Neural cell (in vitro differentiated cells): ENCODE data around the gene CSMD2. TPM values are rescaled to one million over a fixed set of nuclear protein-coding genes. Genes with fewer than 3 reads are reported as not detected.

Experiments
- H2AFZ ChIP-seq: fragments of 200-600, 300-800 bp; sonication (generic), shearing (Covaris generic); 2 replicates; pipeline ENCODE4 v1.6.0; 2014; ENCODE audit warnings: low read depth, mild to moderate bottlenecking, antibody characterized with exemption, low read length, moderate library complexity
- H3F3A ChIP-seq: fragments of 200-600 bp; shearing (Covaris generic); 2 replicates; pipeline ENCODE4 v1.6.1; 2016; ENCODE audit warnings: mild to moderate bottlenecking, moderate library complexity, mixed read lengths, antibody characterized with exemption, low read length; ENCODE audit not compliant: insufficient read depth, poor library complexity, severe bottlenecking
- H3K27ac ChIP-seq: fragments of 200-600, 300-800 bp; sonication (generic), shearing (Covaris generic); 2 replicates; pipeline ENCODE4 v1.5.1; 2014; ENCODE audit warnings: mild to moderate bottlenecking, low read length, moderate library complexity
- H3K27me3 ChIP-seq: fragments of 300-800, 200-600 bp; sonication (generic), shearing (Covaris generic); 2 replicates; pipeline ENCODE4 v1.6.0; 2014; ENCODE audit warnings: mild to moderate bottlenecking, low read depth, low read length, moderate library complexity; ENCODE audit not compliant: insufficient read depth
- H3K36me3 ChIP-seq: fragments of 300-800, 200-600 bp; sonication (generic), shearing (Covaris generic); 2 replicates; pipeline ENCODE4 v1.5.1; 2014; ENCODE audit warnings: mild to moderate bottlenecking, antibody characterized with exemption, low read length, moderate library complexity; ENCODE audit not compliant: insufficient read depth
- H3K4me2 ChIP-seq: fragments of 300-800, 200-600 bp; sonication (generic), shearing (Covaris generic); 2 replicates; pipeline ENCODE4 v1.6.0; 2014; ENCODE audit warnings: mild to moderate bottlenecking, low read length
- H3K4me3 ChIP-seq: fragments of 300-800, 200-600 bp; sonication (generic), shearing (Covaris generic); 2 replicates; pipeline ENCODE4 v1.5.1; 2014; ENCODE audit warnings: mild to moderate bottlenecking, low read length, moderate library complexity
- H3K79me2 ChIP-seq: fragments of 200-600 bp; shearing (Covaris generic); replicated peaks from 2 replicates; pipeline ENCODE4 v1.6.0; 2014; ENCODE audit warnings: mild to moderate bottlenecking, low read length, moderate library complexity; ENCODE audit not compliant: insufficient read depth
- H3K9ac ChIP-seq: fragments of 300-800, 200-600 bp; sonication (generic), shearing (Covaris generic); 2 replicates; pipeline ENCODE4 v1.6.1; 2016; ENCODE audit warnings: mild to moderate bottlenecking, low read length, mixed read lengths
- H3K9me2 ChIP-seq: fragments of 200-600 bp; shearing (Covaris generic); 2 replicates; pipeline ENCODE4 v1.6.1; 2016; ENCODE audit warnings: mild to moderate bottlenecking, low read length, mixed read lengths; ENCODE audit not compliant: insufficient read depth
- H3K9me3 ChIP-seq: fragments of 200-600, 300-800 bp; sonication (generic), shearing (Covaris generic); 2 replicates; pipeline ENCODE4 v1.6.1; 2016; ENCODE audit warnings: mild to moderate bottlenecking, mixed run types, low read length, moderate library complexity, mixed read lengths
- H4K20me1 ChIP-seq: fragments of 200-600 bp; shearing (Covaris generic); 2 replicates; pipeline ENCODE4 v1.6.1; 2016; ENCODE audit warnings: mild to moderate bottlenecking, mixed run types; ENCODE audit not compliant: insufficient read depth
- CTCF ChIP-seq: fragments of 450-650 bp; IDR thresholded peaks from 2 replicates; pipeline ENCODE4 v1.5.1; 2014; ENCODE audit warnings: antibody characterized with exemption, mild to moderate bottlenecking, moderate library complexity; ENCODE audit not compliant: poor library complexity, severe bottlenecking
- EP300 ChIP-seq: fragments of 450-650 bp; conservative IDR thresholded peaks from 2 replicates; pipeline ENCODE4 v1.6.1; 2014; ENCODE audit warnings: antibody characterized with exemption, mild to moderate bottlenecking, moderate library complexity; ENCODE audit not compliant: poor library complexity, severe bottlenecking
- EZH2 ChIP-seq: fragments of 200-600, 300-800 bp; shearing (Covaris generic), sonication (generic); IDR thresholded peaks from 2 replicates; pipeline ENCODE4 v1.6.1; 2014; ENCODE audit warnings: antibody characterized with exemption, low read length, borderline replicate concordance, mild to moderate bottlenecking; ENCODE audit not compliant: insufficient read depth, poor library complexity, severe bottlenecking
- MXI1 ChIP-seq: fragments of 450-650 bp; conservative IDR thresholded peaks from 2 replicates; pipeline ENCODE4 v1.6.1; 2014; ENCODE audit warnings: antibody characterized with exemption, mild to moderate bottlenecking; ENCODE audit not compliant: poor library complexity, severe bottlenecking
- POLR2AphosphoS5 ChIP-seq: IDR thresholded peaks from 2 replicates; pipeline ENCODE4 v1.6.1; 2012
- RAD21 ChIP-seq: fragments of 450-650 bp; conservative IDR thresholded peaks from 2 replicates; pipeline ENCODE4 v1.6.1; 2014; ENCODE audit warnings: antibody characterized with exemption, mild to moderate bottlenecking, moderate library complexity
- REST ChIP-seq: IDR thresholded peaks from 2 replicates; pipeline ENCODE4 v1.6.1; 2012; ENCODE audit warnings: borderline replicate concordance
- SMC3 ChIP-seq: fragments of 450-650 bp; conservative IDR thresholded peaks from 2 replicates; pipeline ENCODE4 v1.6.1; 2014; ENCODE audit warnings: antibody characterized with exemption, mild to moderate bottlenecking, moderate library complexity; ENCODE audit not compliant: poor library complexity
- TAF1 ChIP-seq: IDR thresholded peaks from 2 replicates; pipeline ENCODE4 v1.6.1; 2012; ENCODE audit warnings: low read depth
- polyA plus RNA-seq: library from polyadenylated mRNA; depleted of rRNA; stranded (reverse); fragments of >200 nt; gene quantifications from 2 replicates; pipeline ENCODE4 v1.2.3, GENCODE V29; 2014

CSMD2 gene
- polyA plus RNA-seq, 1 donor from 2014 or later, result 9.6 TPM

GRCh38 chr1:33898406-33898805, 266.6 kb downstream of the CSMD2 start:
- H2AFZ ChIP-seq, result no peak overlapping the region
- no peak overlapping the region for H3K4me2 ChIP-seq
- no peaks in the 10 kb centered on the region for H3K9me3 ChIP-seq
- no peaks in the 10 kb centered on the region for H3F3A ChIP-seq
- no peaks in the 10 kb centered on the region for H3K79me2 ChIP-seq
- no peak overlapping the region for H3K9ac ChIP-seq
- TF ChIP-seq RAD21 (no peak), CTCF (no peak), MXI1 (no peak), REST (no peak), TAF1 (no peak), POLR2AphosphoS5 (no peak), EZH2 (no peak), SMC3 (no peak), EP300 (no peak)
- no peak overlapping the region for H3K27ac ChIP-seq
- no peaks in the 10 kb centered on the region for H3K27me3 ChIP-seq
- no peaks in the 10 kb centered on the region for H3K9me2 ChIP-seq
- H3K4me3 ChIP-seq, result no peak overlapping the region
- H4K20me1 ChIP-seq, result no peaks in the 10 kb centered on the region
- no peaks in the 10 kb centered on the region for H3K36me3 ChIP-seq

- no peak overlapping the region for H2AFZ ChIP-seq
- H4K20me1 ChIP-seq, result no peaks in the 10 kb centered on the region
- H3K27ac ChIP-seq, result no peak overlapping the region
- H3K9me2 ChIP-seq, result no peaks in the 10 kb centered on the region
- no peaks in the 10 kb centered on the region for H3K9me3 ChIP-seq
- no peaks in the 10 kb centered on the region for H3K36me3 ChIP-seq
- H3K79me2 ChIP-seq, result no peaks in the 10 kb centered on the region
- TF ChIP-seq POLR2AphosphoS5 (no peak), SMC3 (no peak), EP300 (no peak), CTCF (no peak), RAD21 (no peak), MXI1 (no peak), TAF1 (no peak), REST (no peak), EZH2 (no peak)
- H3K9ac ChIP-seq, result no peak overlapping the region
- H3K4me2 ChIP-seq, result no peak overlapping the region
- no peaks in the 10 kb centered on the region for H3K27me3 ChIP-seq
- H3K4me3 ChIP-seq, result no peak overlapping the region
- H3F3A ChIP-seq, result no peaks in the 10 kb centered on the region
Measured at GRCh38 chr1:33897092-33897725, 267.8 kb downstream of the CSMD2 start.
